HG03439 (cell line): ENCODE measurements around the gene GHRH.

ENCODE experiments used
- ATAC-seq: cut with Tn5 transposase; IDR thresholded peaks from one replicate; pipeline ENCODE4 v1.9.1; 2021; ENCODE audit warnings: mild to moderate bottlenecking, moderate library complexity; ENCODE audit not compliant: unreplicated experiment

GHRH gene

DNA sequence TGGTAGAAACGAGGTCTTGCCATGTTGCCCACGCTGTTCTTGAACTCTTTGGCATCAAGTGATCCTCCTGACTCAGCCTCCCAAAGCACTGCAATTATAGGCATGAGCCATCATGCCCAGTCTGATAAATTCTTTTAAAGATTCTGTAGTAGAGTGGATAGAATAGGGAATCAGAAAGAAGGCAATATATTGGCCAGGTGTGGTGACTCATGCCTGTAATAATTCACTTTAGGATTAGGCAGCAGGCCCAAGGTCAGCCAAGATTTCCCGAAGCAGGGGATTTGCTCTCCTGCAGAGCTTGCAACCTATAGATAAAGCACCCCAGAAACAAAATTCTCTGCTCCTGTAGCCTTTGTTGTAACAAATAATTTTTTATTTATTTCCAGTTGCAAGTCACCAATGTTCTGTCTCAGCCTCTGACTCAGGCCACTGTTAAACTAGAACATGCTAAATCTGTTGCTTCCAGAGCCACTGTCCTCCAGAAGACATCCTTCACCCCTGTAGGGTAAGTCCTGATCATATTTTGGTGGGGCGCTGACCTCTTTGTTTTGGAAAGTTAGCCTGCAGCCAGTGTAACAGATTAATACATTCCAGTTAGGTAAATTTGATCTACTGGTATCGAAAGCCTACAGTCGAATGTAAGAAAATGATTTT lies 51.8 kb downstream of the GHRH start:
- no peak for ATAC-seq

- no peak for ATAC-seq
Measured at GRCh38 chr20:37209193-37209592, 52.4 kb downstream of the GHRH start.

DNA sequence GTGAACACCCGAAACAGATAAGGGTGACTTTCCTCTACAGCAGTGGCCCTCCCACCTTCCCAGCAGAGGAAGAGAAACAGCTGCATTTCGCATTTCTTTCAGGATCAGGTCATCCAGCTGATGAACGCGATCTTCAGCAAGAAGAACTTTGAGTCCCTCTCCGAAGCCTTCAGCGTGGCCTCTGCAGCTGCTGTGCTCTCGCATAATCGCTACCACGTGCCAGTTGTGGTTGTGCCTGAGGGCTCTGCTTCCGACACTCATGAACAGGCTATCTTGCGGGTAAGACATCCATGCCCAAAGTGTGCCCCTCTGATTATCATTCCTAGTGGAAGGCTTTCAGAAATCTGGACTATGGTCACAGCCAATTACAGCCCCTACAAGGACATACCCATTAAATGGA lies 54.4 kb downstream of the GHRH start:
- ATAC-seq = no peak

- ATAC-seq = no peak
Measured at GRCh38 chr20:37205794-37206193, 55.8 kb downstream of the GHRH start.

- ATAC-seq = no peak
Measured at GRCh38 chr20:37205130-37205529, 56.5 kb downstream of the GHRH start.

DNA sequence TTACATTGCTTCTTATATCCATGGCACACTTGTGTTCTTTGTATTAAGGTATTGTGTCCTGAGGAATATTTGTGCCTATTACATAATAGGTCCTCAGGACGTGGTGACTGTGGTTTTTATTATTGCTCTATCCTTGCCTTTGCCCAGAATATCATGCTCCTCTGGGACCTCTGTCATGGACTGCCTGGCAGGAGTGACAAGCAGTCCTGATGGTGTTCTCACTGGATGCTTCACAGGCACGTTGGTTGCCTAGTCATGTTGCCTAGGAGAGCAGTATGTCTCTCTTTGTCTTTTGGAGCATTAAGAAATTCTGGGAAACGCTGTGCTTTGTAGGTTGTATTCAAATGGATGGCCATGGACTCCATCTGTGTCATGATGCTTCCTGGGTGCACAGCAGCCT lies 57.6 kb downstream of the GHRH start:
- no peak for ATAC-seq

DNA sequence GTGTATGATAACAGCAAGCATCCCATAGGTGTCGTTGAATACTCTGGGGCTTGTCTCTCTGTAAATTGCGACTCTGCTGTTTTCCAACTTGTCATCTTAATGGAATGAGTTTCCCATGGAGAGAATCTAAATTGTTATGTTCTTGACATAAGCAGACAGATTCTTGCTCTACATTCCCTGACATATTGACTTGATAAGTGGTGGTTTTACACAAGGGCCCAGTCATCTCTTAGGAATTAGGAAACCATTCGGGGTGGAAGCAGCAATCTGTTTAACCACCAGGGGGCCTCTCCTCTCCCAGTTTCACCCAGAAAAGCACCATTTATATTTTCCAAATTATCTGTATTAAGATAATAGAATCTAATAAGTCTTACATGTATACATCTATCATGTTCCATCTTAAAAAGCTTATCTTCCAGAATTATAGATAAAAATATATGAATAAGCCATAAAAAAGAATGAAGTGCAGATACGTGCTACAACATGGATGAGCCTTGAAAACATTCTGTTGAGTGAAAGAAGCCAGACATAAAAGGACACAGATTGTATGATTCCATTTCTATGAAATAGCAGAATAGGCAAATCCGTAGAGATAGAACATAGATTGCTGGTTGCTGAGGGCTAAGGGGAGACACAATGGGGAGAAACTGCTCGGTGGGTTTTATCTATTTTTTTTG lies 59.2 kb downstream of the GHRH start:
- ATAC-seq = no peak

DNA sequence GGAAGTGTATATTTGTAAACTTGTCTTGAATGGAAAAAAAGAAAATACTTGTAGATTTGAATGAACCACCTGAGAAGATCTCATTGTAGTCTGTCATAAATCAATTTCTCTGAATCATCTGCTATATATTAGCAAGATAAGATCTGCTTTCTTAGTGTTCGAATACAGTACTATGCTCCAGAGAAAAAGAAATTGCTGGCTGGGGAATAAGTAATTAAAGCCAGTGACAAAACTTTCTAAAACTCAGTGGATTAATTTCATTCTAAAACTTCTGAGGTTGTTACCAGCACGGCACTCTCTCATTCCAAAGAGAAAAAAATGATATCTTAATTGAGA lies 59.8 kb downstream of the GHRH start:
- no peak for ATAC-seq
